Measurements from ENCODE around the gene GPR108. TPM values are rescaled to one million over a fixed set of nuclear protein-coding genes. Genes with fewer than 3 reads are reported as not detected.

GPR108 gene
- total RNA-seq, 4 donors from 2014 or later: 22.6 to 40.3 (median 32.3) TPM

DNA sequence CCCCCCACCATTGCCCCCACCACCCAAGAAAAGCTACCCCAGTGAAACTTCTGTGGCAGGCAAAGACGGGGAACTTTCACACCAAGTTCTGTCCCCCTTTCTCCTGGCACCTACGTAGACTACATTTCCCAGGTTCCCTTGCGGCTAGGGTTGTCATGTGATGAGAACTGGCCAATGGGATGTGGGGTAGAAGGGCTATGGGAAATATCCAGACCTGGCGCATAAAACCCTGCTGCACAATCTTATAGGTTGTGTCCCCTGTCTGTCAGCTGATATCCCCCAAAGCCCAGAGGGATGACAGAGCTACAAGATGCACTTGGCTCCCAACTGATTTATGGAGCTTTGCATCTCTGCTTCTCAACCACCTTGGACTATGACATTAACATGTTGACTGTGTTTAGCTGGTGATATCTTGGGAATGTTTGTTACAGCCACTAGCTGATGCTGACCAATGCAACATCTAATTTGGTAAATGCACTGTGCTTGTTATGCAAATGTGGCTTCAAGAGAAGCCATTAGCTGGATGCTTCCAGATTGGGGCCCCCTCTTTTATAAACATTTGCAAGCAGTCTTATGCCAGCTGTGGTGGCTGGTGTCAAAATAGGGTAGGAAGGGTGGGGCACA, 23.8 kb upstream of the GPR108 start:
- no peak for TF ChIP-seq POLR2A (IDR thresholded peaks at IDR 0.05)
- TF ChIP-seq, protein P1, sequence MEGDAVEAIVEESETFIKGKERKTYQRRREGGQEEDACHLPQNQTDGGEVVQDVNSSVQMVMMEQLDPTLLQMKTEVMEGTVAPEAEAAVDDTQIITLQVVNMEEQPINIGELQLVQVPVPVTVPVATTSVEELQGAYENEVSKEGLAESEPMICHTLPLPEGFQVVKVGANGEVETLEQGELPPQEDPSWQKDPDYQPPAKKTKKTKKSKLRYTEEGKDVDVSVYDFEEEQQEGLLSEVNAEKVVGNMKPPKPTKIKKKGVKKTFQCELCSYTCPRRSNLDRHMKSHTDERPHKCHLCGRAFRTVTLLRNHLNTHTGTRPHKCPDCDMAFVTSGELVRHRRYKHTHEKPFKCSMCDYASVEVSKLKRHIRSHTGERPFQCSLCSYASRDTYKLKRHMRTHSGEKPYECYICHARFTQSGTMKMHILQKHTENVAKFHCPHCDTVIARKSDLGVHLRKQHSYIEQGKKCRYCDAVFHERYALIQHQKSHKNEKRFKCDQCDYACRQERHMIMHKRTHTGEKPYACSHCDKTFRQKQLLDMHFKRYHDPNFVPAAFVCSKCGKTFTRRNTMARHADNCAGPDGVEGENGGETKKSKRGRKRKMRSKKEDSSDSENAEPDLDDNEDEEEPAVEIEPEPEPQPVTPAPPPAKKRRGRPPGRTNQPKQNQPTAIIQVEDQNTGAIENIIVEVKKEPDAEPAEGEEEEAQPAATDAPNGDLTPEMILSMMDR (IDR thresholded peaks at IDR 0.05 in 4 of 5, conservative IDR thresholded peaks at IDR 0.05 in 1 of 5): no peak
- Histone ChIP-seq H3K27me3 (peaks cover 5 to 18% (median 15%) of the 10 kb centered on the region in 3 donors), H3K36me3 (no peaks in the 10 kb centered on the region), H3K9me3 (no peaks in the 10 kb centered on the region), H3K27ac (no peak overlapping the region), H3K4me3 (no peak overlapping the region), H3K4me1 (no peaks in the 10 kb centered on the region)
- intact Hi-C loops (cut with DNase I; ENCODE audit: low total_unique reads) (no loop called here), in situ Hi-C loops (cut with MboI; ENCODE audit: low sequenced_read_pairs in 4 of 4) (no loop called here)
- ATAC-seq (peak in 1 of 2 donors; percentile 70), DNase-seq (no peak)

DNA sequence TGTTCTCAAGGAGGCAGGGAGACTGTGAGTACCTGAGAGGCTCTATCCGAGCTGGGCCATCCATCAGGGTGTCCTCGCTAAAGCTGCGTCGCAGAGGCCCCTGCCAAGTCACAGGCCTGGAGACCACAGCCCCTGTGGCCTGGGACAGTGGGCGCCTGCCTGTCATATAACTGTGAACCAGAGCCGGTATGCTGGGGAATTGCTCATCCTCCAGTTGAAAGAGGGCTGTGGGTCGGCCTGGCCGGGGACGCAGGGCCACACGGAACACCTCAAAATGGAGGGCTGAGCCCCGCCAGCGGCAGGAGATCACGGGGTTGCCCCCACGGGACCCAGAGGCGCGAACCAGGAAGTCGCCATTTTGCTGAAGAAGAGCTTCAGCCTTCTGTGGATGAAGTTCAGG, 23.2 kb upstream of the GPR108 start:
- Histone ChIP-seq H3K4me1 (no peaks in the 10 kb centered on the region), H3K27me3 (peaks cover under 1 to 14% (median 10%) of the 10 kb centered on the region in 3 donors), H3K27ac (no peak overlapping the region), H3K4me3 (no peak overlapping the region), H3K9me3 (no peaks in the 10 kb centered on the region), H3K36me3 (no peaks in the 10 kb centered on the region)
- no peak for DNase-seq
- no peak for ATAC-seq
- TF ChIP-seq, protein P1 (IDR thresholded peaks at IDR 0.05 in 4 of 5, conservative IDR thresholded peaks at IDR 0.05 in 1 of 5): no peak
- TF ChIP-seq POLR2A (IDR thresholded peaks at IDR 0.05): no peak
- in situ Hi-C loops (cut with MboI; ENCODE audit: low sequenced_read_pairs in 4 of 4): no loop called here
- intact Hi-C loops (cut with DNase I; ENCODE audit: low total_unique reads): no loop called here

DNA sequence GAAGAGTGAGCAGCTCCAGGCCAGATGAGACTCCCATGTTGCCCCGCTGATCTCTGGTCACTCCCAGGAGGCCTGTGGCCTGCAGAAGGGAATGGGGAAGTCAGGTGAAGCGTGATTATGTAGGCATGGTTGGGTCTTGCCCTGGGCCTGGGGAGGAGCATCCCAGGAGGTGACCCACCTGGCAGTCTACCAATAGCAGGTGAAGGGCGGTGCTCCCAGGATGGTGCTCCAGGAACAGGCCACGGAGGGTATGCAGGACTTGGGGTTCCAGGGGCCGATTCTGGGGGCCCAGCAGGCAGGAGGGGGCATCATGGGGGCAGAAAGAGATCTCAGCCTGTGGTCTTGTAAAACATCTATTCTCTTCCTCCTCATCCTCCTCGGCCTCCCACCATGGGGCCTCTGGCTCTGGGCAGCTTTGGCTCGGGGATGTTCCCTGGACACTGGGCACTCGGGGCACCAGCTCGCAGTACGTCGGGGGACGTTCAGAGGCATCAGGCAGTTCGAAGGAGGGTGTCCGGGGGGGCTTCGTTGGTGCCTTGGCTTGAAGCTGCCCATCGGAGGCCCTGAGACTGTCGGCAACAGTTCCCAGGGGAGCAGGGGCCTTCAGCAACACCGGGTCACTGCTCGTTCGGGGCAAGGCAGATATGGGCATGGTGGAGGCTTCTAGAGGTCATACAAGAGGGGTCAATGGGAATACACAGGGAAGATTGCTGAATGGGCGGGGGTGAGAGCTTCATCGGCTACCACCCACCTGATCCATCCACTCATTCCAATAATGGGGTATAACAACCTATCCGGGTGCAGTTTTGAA, 17.5 kb upstream of the GPR108 start:
- peaks cover 0 to 24% of the 10 kb centered on the region in 2 donors for H3K36me3 ChIP-seq
- H3K27me3 ChIP-seq: no peaks in the 10 kb centered on the region
- H3K27ac ChIP-seq: no peak overlapping the region
- in situ Hi-C loops (cut with MboI; ENCODE audit: low sequenced_read_pairs in 4 of 4) (no loop called here), intact Hi-C loops (cut with DNase I; ENCODE audit: low total_unique reads) (loop anchor here (5.0 kb wide), 1 partner anchor 107 kb away; no protein-coding TSS in a partner anchor)
- H3K4me1 ChIP-seq: peaks cover 10 to 14% of the 10 kb centered on the region in 2 donors
- TF ChIP-seq POLR2A (IDR thresholded peaks at IDR 0.05): no peak
- TF ChIP-seq, protein P1 (IDR thresholded peaks at IDR 0.05 in 4 of 5, conservative IDR thresholded peaks at IDR 0.05 in 1 of 5): no peak
- ATAC-seq (no peak), DNase-seq (no peak)
- H3K4me3 ChIP-seq: no peak overlapping the region
- no peaks in the 10 kb centered on the region for H3K9me3 ChIP-seq

DNA sequence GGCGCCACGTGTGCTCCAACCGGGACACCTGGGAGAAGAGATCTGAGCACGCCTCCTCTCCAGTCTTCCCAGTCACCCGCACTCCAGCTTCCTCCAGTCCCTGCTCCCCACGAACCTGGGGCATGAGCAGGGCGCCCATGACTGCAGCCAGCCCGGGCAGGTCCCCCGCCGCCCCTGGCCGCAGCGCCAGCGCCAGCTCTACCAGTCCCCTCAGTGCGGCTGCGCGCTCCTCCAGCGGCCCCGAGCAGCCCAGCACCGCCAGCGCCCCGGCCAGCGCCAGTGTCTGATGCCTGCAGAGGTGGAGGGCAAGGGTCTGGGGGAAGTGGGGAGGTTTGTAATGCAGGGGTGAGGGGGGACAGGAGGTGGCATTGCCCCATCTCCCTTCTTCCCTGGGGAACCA, 16.8 kb upstream of the GPR108 start:
- ATAC-seq (peak in 1 of 2 donors; percentile 8), DNase-seq (no peak)
- Histone ChIP-seq H3K4me1 (peaks cover 10 to 14% of the 10 kb centered on the region in 2 donors), H3K27ac (peak overlapping the region in 3 of 4 donors; percentile 77 to 92 (median 91)), H3K4me3 (no peak overlapping the region), H3K36me3 (peaks cover 0 to 31% of the 10 kb centered on the region in 2 donors), H3K9me3 (no peaks in the 10 kb centered on the region), H3K27me3 (no peaks in the 10 kb centered on the region)
- intact Hi-C loops (cut with DNase I; ENCODE audit: low total_unique reads) (loop anchor here (5.0 kb wide), 1 partner anchor 108 kb away; no protein-coding TSS in a partner anchor), in situ Hi-C loops (cut with MboI; ENCODE audit: low sequenced_read_pairs in 4 of 4) (no loop called here)
- no peak for TF ChIP-seq POLR2A (IDR thresholded peaks at IDR 0.05)
- TF ChIP-seq, protein P1 (IDR thresholded peaks at IDR 0.05 in 4 of 5, conservative IDR thresholded peaks at IDR 0.05 in 1 of 5): no peak

All from gastrocnemius medialis (tissue), 4 donors.